Fibroblast of skin of right biceps (primary cell): ENCODE results near the gene SLC34A1.
"Not testable (repeated sequence)": the region's sequence is repeated elsewhere in the genome, so short reads cannot be mapped to it uniquely, and the experiment has no call there.

Source experiments
- DNase-seq: peaks from one replicate; pipeline ENCODE4 v3.0.0-alpha.2; 2013

Gene SLC34A1

DNA sequence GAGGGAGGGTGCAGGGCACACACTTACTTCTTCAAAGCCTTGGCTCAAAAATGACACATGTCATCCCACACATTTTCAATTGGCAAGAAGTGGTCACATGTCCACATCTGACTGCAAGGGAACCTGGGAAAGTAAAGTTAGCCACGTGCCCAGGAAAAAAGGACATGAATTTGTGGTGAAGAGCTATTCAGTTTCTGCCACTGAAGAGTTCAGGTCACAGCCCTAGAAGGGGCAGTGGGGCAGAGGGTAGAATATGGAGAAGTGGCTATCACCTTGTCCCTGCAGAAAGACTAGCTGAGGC, 28.4 kb upstream of the SLC34A1 start:
- no peak for DNase-seq

GRCh38 chr5:177356746-177357145, 27.5 kb upstream of the SLC34A1 start:
- no peak for DNase-seq

DNA sequence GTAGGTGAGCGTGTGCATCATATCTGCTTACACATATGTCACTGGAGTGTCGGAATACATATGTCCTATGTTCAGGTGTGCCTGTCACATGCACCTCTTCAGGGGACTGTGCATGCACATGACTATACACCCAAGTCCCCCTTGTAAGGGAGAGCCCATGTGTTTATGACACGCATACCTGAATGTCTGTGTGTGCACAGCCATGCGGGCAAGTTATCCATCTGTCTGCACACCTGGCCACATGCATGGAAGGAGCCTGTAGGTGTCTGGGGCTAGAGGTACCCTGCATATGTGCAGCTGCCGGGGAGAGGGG, 27.1 kb upstream of the SLC34A1 start:
- DNase-seq: no peak

DNA sequence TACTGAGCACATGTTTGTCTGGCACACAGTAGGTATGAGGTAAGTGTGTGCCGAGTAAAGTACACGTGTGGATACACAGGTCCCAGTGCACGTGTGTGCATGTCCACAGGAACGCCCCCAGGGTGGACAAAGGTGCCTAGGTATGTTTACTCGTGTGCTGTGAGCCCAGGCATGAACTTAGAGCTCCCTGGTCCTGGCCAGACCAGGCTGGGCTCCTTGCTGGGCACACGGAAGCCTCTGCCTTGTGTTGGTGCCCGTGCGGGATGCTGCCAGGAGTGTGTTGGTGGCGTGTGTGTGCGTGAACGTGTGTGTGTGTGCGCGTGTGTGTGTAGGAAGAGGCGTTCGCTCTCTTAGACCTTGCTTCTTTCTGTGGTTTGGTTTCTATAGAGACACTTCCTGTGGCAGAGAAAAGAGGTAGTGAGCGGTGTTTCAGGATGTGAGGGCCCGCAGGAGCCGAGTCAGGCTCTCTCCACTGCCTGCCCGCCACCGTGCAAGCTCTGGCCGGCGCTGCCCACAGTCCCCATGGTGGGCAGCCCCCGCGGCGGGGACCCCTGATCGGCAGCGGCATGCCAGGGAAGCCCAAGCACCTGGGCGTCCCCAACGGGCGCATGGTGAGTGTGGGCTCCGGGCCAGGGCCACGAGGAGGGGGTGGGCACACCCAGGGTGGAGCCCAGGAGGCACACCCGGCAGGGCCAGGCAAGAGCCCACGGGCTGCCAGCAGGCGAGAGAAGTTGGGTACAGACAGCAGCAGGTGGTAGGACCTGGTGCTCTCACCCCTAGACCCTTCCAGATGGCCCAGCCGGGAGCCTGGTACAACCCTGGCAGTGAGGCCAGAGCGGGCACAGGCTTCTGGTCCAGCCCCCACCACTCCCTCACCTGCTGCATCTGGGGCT, 26.5 kb upstream of the SLC34A1 start, which contains the start of gene RGS14:
TSS of gene RGS14 (plus strand) at position 466 of the 893 bp plus-strand sequence. CDS start at position 567, 101 bp downstream.
- peak; percentile 43 for DNase-seq

DNA sequence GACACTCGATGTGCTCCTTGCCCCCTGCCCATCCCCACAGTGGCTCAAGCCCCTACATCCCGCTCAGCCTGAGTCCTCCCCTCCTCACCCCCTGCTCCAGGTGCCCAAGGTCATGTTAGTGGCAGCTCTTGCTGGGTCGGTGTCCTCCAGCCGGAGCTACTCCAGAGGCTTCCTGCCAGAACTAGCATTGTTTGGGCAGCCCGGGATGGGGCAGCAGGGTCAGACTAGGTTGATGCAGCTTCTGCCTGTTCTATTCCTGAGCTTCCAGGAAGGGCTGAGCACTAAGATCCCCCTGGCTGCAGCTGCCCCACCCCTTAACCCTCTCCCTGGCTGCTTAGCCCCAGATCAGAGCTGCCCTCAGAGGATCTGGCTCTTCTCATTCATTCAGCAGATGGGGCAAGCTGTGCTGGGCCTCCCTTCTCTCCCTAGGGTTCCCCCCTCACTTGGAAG, 25.8 kb upstream of the SLC34A1 start:
- no peak for DNase-seq

- no peak for DNase-seq
Measured at GRCh38 chr5:177359451-177359851, 24.8 kb upstream of the SLC34A1 start.

GRCh38 chr5:177359860-177360259, 24.4 kb upstream of the SLC34A1 start:
- no peak for DNase-seq

GRCh38 chr5:177360740-177361139, 23.5 kb upstream of the SLC34A1 start:
- DNase-seq: not testable (repeated sequence)

DNA sequence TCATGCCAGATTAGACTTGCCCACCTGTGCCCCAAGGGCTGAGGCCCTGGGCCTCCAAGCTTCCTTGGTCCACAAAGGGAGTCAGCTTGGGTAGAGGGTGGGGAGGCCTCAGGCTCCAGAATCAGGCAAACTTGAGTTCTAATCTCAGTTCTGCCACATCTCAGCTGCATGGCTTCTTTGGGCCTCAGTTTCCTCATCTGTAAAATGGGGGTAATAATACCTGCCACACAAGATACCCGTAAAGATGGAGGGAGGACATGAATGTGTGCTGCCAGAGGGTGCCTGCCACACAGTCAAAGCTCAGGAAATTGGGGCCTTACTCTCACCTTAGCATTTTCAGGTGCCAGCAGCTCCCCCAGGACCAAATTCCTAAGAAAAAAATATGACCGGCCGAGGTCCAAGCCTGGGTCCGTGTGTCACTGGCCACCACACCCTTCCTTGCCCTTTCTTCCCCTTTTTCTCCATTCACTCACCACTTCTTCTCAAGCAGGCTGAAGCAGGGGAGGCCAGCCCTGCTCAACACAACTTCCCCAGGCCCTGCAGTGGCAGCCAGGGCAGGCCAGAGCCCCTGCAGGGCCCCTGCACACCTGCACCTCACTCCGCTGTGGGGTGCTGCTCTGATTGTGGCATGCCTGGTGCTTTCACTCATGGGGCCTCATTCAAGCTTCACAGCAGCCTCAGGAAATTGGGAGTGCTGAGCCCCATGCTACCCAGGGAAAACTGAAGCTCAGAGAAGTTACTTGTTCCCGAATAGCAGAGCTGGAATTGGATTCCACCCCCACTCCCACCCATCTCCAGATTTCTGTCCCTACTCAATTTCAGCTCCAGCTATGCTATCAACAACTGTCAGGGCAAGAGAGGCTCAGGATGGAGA, 22.6 kb upstream of the SLC34A1 start:
- no peak for DNase-seq

GRCh38 chr5:177362292-177362609, 22.0 kb upstream of the SLC34A1 start:
- DNase-seq: no peak

DNA sequence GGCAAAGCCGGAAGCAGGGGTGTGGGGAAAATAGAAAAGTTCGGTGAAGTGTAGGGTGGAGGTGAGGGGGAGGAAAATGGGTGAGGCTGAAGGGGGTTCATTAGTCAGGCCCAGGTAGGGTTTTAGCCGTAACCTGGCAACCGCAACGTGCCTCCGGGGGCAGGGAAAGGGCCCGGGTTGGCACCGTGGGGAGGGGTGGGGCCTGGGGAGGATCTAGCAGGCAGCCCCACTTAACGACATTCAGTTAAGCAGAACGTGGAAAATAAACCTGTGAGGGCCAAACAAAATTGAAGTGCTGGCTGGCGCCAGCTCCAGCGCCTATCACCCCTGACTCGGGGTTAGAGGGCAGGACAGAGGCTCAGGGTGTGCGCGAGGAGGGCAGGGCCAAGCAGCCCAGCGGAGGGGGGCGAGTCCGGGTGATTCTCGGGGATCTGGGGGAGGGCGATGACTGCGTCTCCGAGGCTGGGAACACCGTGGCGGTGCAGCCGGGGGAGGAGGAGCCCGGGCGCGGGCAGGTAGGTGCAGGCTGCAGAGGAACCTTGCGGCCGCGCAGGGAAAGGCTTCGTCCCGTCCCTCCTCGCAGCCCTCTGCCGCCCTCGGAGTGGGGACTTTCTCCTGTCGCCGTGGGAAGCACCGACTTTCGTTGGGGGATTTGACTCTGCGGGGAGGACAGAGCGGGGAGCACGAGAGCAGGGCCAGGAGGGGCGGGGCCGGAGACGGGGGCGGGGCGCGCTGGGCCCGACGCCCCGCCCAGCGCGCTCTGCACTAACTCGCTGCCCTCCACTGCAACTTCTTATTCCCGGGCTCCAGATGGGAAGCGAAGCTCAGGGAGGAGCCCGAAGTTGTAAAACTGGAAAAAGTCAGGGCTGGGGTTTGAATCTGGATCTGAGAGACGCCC, 21.4 kb upstream of the SLC34A1 start:
- peak; percentile 45 for DNase-seq

GRCh38 chr5:177363565-177363964, 20.7 kb upstream of the SLC34A1 start:
- DNase-seq: no peak

DNA sequence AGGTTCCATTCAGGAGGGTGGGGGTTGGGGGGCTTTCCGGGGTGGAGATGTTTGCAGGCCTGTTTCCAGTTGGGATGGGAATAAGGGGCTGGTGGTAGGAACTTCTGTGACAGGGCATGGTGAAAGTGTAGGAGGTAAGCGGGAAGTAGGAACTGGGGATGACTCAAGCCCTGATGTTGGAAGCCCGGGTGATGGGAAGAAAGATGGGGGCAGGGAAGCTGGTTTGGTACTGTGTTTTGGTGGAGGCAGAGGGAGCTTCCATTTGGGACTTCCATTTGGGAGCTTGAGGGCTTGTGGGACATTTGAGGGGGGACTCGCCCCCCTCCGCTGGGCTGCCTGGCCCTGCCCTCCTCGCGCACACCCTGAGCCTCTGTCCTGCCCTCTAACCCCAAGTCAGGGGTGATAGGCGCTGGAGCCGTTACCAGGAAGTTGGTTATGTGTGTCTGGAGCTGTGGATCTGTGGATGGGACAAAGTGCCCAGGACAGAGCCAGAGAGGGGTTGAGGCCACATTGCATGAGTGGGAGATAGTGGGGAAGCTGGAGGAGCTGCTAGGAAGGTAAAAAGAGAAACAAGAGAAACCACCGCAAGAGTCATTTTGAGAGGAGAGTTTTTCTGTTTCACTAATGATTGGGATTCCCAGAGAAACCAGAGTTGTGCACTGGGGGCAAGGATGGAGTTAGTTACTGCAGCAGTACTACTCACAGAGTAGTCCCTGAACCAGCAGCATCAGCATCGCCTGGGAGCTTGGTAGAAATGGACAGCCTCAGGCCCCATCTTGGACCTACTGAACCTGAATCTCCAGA, 19.9 kb upstream of the SLC34A1 start:
- peak; percentile 29 for DNase-seq

- DNase-seq: no peak
Measured at GRCh38 chr5:177365845-177366527, 18.2 kb upstream of the SLC34A1 start.

- peak; percentile 87 for DNase-seq
Measured at GRCh38 chr5:177366528-177367322, 17.5 kb upstream of the SLC34A1 start.

DNA sequence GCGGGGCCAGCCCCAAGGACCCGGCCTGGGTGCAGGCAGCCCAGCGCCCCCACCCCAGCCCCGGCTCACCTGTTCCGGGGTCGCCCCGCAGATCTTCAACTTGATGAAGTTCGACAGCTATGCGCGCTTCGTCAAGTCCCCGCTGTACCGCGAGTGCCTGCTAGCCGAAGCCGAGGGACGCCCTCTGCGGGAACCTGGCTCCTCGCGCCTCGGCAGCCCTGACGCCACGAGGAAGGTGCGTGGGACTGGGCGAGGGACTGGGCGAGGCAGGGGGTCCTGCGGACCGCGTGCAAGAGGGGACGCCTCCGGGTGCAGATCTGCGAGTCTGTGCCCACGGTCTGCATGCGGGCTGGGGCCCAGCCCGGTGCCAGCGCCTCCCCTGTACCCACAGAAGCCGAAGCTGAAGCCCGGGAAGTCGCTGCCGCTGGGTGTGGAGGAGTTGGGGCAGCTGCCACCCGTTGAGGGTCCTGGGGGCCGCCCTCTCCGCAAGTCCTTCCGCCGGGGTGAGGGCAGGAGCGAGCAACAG, 16.8 kb upstream of the SLC34A1 start:
- DNase-seq: no peak

DNA sequence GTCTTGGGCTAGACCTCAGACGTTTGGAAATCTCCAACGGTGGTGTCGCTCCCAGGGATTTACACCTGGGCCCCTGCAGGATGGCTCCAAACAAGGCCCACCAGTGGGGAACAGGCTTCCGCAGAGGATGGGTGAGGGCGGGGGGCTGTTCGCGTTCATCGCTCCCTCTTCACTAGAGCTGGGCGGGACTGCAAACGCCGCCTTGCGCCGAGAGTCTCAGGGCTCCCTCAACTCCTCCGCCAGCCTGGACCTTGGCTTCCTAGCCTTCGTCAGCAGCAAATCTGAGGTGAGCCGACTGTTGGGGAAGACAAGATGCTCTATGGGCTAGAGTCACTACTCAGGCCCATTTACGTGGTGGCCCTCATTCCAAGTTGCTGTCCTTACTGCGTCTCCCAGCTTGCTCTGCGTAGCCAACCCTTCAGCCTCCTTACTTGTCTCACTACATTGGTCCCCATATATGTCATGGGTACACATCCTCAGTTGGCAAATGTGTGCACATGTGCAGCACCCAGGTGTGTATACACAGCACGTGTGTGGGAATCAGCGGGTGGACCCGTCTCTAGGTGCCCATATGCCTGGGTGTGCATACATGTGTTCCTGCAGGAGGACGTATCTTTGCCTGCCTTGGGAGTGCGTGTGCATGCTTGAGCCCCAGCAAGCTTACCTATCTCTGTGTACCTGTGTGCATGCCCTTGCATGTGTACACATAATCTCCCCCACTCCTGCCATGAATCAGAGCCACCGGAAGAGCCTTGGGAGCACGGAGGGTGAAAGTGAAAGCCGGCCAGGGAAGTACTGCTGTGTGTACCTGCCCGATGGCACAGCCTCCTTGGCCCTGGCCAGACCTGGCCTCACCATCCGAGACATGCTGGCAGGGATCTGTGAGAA, 16.0 kb upstream of the SLC34A1 start:
- no peak for DNase-seq

GRCh38 chr5:177368869-177369644, 15.2 kb upstream of the SLC34A1 start:
- DNase-seq: peak; percentile 19
